ENCODE measurements around the gene CST2.

GRCh38 chr20:23794841-23795240 is 31.7 kb downstream of the CST2 start:
- TF ChIP-seq CTCF (IDR thresholded peaks at IDR 0.05) (no peak), ZFX (IDR thresholded peaks at IDR 0.05; ENCODE audit: borderline replicate concordance) (no peak)

Data from 22Rv1 (cell line).